ENCODE measurements around the gene THSD7B.

Gene THSD7B

GRCh38 chr2:137345994-137346393, 580.6 kb downstream of the THSD7B start:
- H3F3A ChIP-seq (ENCODE audit: insufficient read depth, low read length), result no peaks in the 10 kb centered on the region
- no peaks in the 10 kb centered on the region for H3K79me2 ChIP-seq (ENCODE audit: insufficient read depth, low read length)
- no peak overlapping the region for H3K27ac ChIP-seq (ENCODE audit: low read depth, low read length, poor library complexity, severe bottlenecking)
- H3K4me1 ChIP-seq (ENCODE audit: insufficient read depth, low read length, severe bottlenecking), result no peaks in the 10 kb centered on the region
- no peak overlapping the region for H3K4me3 ChIP-seq (ENCODE audit: low read depth, low read length, poor library complexity, severe bottlenecking)
- TF ChIP-seq CTCF (IDR thresholded peaks at IDR 0.05; ENCODE audit: low read length), result no peak
- no peak for TF ChIP-seq EZH2 (IDR thresholded peaks at IDR 0.05; ENCODE audit: borderline replicate concordance, low read length)
- no peaks in the 10 kb centered on the region for H3K36me3 ChIP-seq (ENCODE audit: insufficient read depth, low read length)
- no peaks in the 10 kb centered on the region for H3K9me2 ChIP-seq (ENCODE audit: low read depth, low read length)
- no peak overlapping the region for H3K9ac ChIP-seq (ENCODE audit: low read length)
- no peaks in the 10 kb centered on the region for H3K9me3 ChIP-seq (ENCODE audit: low read length)
- no peak overlapping the region for H2AFZ ChIP-seq (ENCODE audit: low read length)
- no peaks in the 10 kb centered on the region for H4K20me1 ChIP-seq (ENCODE audit: insufficient read depth, low read length)
- no peak overlapping the region for H3K4me2 ChIP-seq (ENCODE audit: low read length)
- H3K27me3 ChIP-seq (ENCODE audit: insufficient read depth, low read length), result no peaks in the 10 kb centered on the region

GRCh38 chr2:137348301-137348700, 583.0 kb downstream of the THSD7B start:
- no peak overlapping the region for H2AFZ ChIP-seq (ENCODE audit: low read length)
- H3K4me1 ChIP-seq (ENCODE audit: insufficient read depth, low read length, severe bottlenecking), result no peaks in the 10 kb centered on the region
- H3K4me3 ChIP-seq (ENCODE audit: low read depth, low read length, poor library complexity, severe bottlenecking), result no peak overlapping the region
- H4K20me1 ChIP-seq (ENCODE audit: insufficient read depth, low read length), result no peaks in the 10 kb centered on the region
- TF ChIP-seq CTCF (IDR thresholded peaks at IDR 0.05; ENCODE audit: low read length) (no peak), EZH2 (IDR thresholded peaks at IDR 0.05; ENCODE audit: borderline replicate concordance, low read length) (no peak)
- H3F3A ChIP-seq (ENCODE audit: insufficient read depth, low read length), result no peaks in the 10 kb centered on the region
- no peaks in the 10 kb centered on the region for H3K9me2 ChIP-seq (ENCODE audit: low read depth, low read length)
- no peaks in the 10 kb centered on the region for H3K27me3 ChIP-seq (ENCODE audit: insufficient read depth, low read length)
- no peak overlapping the region for H3K4me2 ChIP-seq (ENCODE audit: low read length)
- no peaks in the 10 kb centered on the region for H3K9me3 ChIP-seq (ENCODE audit: low read length)
- no peaks in the 10 kb centered on the region for H3K36me3 ChIP-seq (ENCODE audit: insufficient read depth, low read length)
- H3K79me2 ChIP-seq (ENCODE audit: insufficient read depth, low read length), result no peaks in the 10 kb centered on the region
- H3K9ac ChIP-seq (ENCODE audit: low read length), result no peak overlapping the region
- H3K27ac ChIP-seq (ENCODE audit: low read depth, low read length, poor library complexity, severe bottlenecking), result no peak overlapping the region

DNA sequence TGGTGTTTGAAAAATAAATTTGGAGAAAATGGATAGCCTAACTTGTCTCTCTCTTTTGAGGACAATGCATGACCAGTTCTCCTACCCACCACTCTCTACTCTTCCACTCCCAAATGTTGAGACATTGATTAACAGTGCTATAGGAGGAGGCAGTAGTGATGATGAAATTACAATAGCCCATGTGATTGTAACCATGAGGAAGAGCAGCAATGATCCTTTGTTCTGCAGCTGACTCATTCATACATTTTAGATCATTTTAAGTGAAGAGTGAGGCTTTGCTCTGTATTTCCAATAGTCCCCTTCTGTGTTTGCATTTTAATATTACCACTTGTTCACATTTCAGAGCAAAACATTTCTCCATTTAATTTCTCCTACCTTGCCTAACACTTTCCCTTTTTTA, 592.3 kb downstream of the THSD7B start:
- H3K9me3 ChIP-seq (ENCODE audit: low read length), result no peaks in the 10 kb centered on the region
- H3K79me2 ChIP-seq (ENCODE audit: insufficient read depth, low read length), result no peaks in the 10 kb centered on the region
- H3K27me3 ChIP-seq (ENCODE audit: insufficient read depth, low read length), result no peaks in the 10 kb centered on the region
- no peaks in the 10 kb centered on the region for H3K4me1 ChIP-seq (ENCODE audit: insufficient read depth, low read length, severe bottlenecking)
- no peak overlapping the region for H3K9ac ChIP-seq (ENCODE audit: low read length)
- no peaks in the 10 kb centered on the region for H3K36me3 ChIP-seq (ENCODE audit: insufficient read depth, low read length)
- no peak overlapping the region for H3K4me2 ChIP-seq (ENCODE audit: low read length)
- H3K9me2 ChIP-seq (ENCODE audit: low read depth, low read length), result no peaks in the 10 kb centered on the region
- no peak for TF ChIP-seq CTCF (IDR thresholded peaks at IDR 0.05; ENCODE audit: low read length)
- no peak for TF ChIP-seq EZH2 (IDR thresholded peaks at IDR 0.05; ENCODE audit: borderline replicate concordance, low read length)
- no peak overlapping the region for H3K27ac ChIP-seq (ENCODE audit: low read depth, low read length, poor library complexity, severe bottlenecking)
- no peak overlapping the region for H3K4me3 ChIP-seq (ENCODE audit: low read depth, low read length, poor library complexity, severe bottlenecking)
- no peaks in the 10 kb centered on the region for H4K20me1 ChIP-seq (ENCODE audit: insufficient read depth, low read length)
- H3F3A ChIP-seq (ENCODE audit: insufficient read depth, low read length), result no peaks in the 10 kb centered on the region
- H2AFZ ChIP-seq (ENCODE audit: low read length), result no peak overlapping the region
